ENCODE data around the gene WAPL. TPM values are rescaled to one million over a fixed set of nuclear protein-coding genes. Genes with fewer than 3 reads are reported as not detected.
"Not testable (repeated sequence)": the region's sequence is repeated elsewhere in the genome, so short reads cannot be mapped to it uniquely, and the experiment has no call there.

Gene WAPL
- total RNA-seq, 2 experiments from 2014 or later, result 47.9 to 52.9 TPM

GRCh38 chr10:86536294-86536861 is 14.8 kb upstream of the WAPL start:
- H3K9me3 Mint-ChIP-seq, result peaks cover 2% of the 10 kb centered on the region
- H3K27ac Mint-ChIP-seq, result peak overlapping the region; percentile 87
- peak; percentile 68 for DNase-seq
- ATAC-seq (ENCODE audit: low read depth), result peak; percentile 92
- peak overlapping the region; percentile 69 for H3K4me3 Mint-ChIP-seq
- H3K4me1 Mint-ChIP-seq, result peaks cover 22% of the 10 kb centered on the region
- no peaks in the 10 kb centered on the region for H3K27me3 Mint-ChIP-seq
- POLR2A ChIA-PET, result interaction anchor here (1.0 kb wide), 1 partner anchor 137 kb away, joined by 7 read pairs; no protein-coding TSS in a partner anchor
- H3K36me3 Mint-ChIP-seq, result no peaks in the 10 kb centered on the region

GRCh38 chr10:86535132-86535882 is 13.7 kb upstream of the WAPL start:
- Mint-ChIP-seq H3K27me3 (no peaks in the 10 kb centered on the region), H3K36me3 (no peaks in the 10 kb centered on the region), H3K27ac (no peak overlapping the region), H3K9me3 (peaks cover 2% of the 10 kb centered on the region), H3K4me1 (peaks cover 22% of the 10 kb centered on the region), H3K4me3 (peak overlapping the region; percentile 48)
- POLR2A ChIA-PET, result interaction anchor here (0.5 to 1.3 kb wide), 4 partner anchors 11 to 136 kb away, joined by 3 to 7 read pairs (median 4); no protein-coding TSS in a partner anchor
- DNase-seq (no peak), ATAC-seq (ENCODE audit: low read depth) (no peak)

- Mint-ChIP-seq H3K4me1 (peaks cover 10% of the 10 kb centered on the region), H3K36me3 (no peaks in the 10 kb centered on the region), H3K27ac (no peak overlapping the region), H3K9me3 (no peaks in the 10 kb centered on the region), H3K4me3 (no peak overlapping the region), H3K27me3 (peaks cover 5% of the 10 kb centered on the region)
- no peak for ATAC-seq (ENCODE audit: low read depth)
- no peak for DNase-seq
- POLR2A ChIA-PET, result interaction anchor here (1.3 kb wide), 1 partner anchor 11 kb away, joined by 6 read pairs; the partner anchor contains the start of gene WAPL
Measured at GRCh38 chr10:86533328-86533727, 11.7 kb upstream of the WAPL start.

GRCh38 chr10:86528736-86529135 is 7.1 kb upstream of the WAPL start:
- POLR2A ChIA-PET; H3K9me3 Mint-ChIP-seq; H3K27me3 Mint-ChIP-seq; H3K36me3 Mint-ChIP-seq; H3K4me1 Mint-ChIP-seq; H3K27ac Mint-ChIP-seq; H3K4me3 Mint-ChIP-seq; DNase-seq; ATAC-seq (ENCODE audit: low read depth): not testable (repeated sequence)

GRCh38 chr10:86526606-86527005 is 5.0 kb upstream of the WAPL start:
- peaks cover 5% of the 10 kb centered on the region for H3K27me3 Mint-ChIP-seq
- DNase-seq (no peak), ATAC-seq (ENCODE audit: low read depth) (no peak)
- POLR2A ChIA-PET, result no interaction called here
- H3K36me3 Mint-ChIP-seq, result peaks cover 6% of the 10 kb centered on the region
- no peak overlapping the region for H3K27ac Mint-ChIP-seq
- H3K4me1 Mint-ChIP-seq, result peaks cover 20% of the 10 kb centered on the region
- no peaks in the 10 kb centered on the region for H3K9me3 Mint-ChIP-seq
- H3K4me3 Mint-ChIP-seq, result no peak overlapping the region

- DNase-seq; H3K9me3 Mint-ChIP-seq; H3K4me3 Mint-ChIP-seq; POLR2A ChIA-PET; H3K27me3 Mint-ChIP-seq; H3K36me3 Mint-ChIP-seq; H3K27ac Mint-ChIP-seq; ATAC-seq (ENCODE audit: low read depth): not testable (repeated sequence)
- peaks cover 20% of the 10 kb centered on the region for H3K4me1 Mint-ChIP-seq
Measured at GRCh38 chr10:86525713-86526112, 4.1 kb upstream of the WAPL start.

- Mint-ChIP-seq H3K27ac (no peak overlapping the region), H3K4me3 (no peak overlapping the region), H3K36me3 (peaks cover 12% of the 10 kb centered on the region), H3K9me3 (no peaks in the 10 kb centered on the region), H3K4me1 (peaks cover 26% of the 10 kb centered on the region), H3K27me3 (no peaks in the 10 kb centered on the region)
- POLR2A ChIA-PET, result interaction anchor here (0.9 to 1.4 kb wide), 2 partner anchors 10 to 125 kb away, joined by 3 to 5 read pairs; no protein-coding TSS in a partner anchor
- DNase-seq (no peak), ATAC-seq (ENCODE audit: low read depth) (no peak)
Measured at GRCh38 chr10:86524225-86524962, 2.8 kb upstream of the WAPL start.

GRCh38 chr10:86523348-86523747 is 1.8 kb upstream of the WAPL start:
- Mint-ChIP-seq H3K4me3 (peak overlapping the region; percentile 91), H3K4me1 (peaks cover 32% of the 10 kb centered on the region), H3K27me3 (no peaks in the 10 kb centered on the region), H3K36me3 (peaks cover 16% of the 10 kb centered on the region), H3K9me3 (no peaks in the 10 kb centered on the region), H3K27ac (no peak overlapping the region)
- POLR2A ChIA-PET, result interaction anchor here (1.4 to 5.7 kb wide), 3 partner anchors 11 to 123 kb away, joined by 5 to 36 read pairs (median 6); no protein-coding TSS in a partner anchor
- ATAC-seq (ENCODE audit: low read depth) (no peak), DNase-seq (no peak)

- Mint-ChIP-seq H3K27me3 (no peaks in the 10 kb centered on the region), H3K9me3 (no peaks in the 10 kb centered on the region), H3K27ac (peak overlapping the region; percentile 85), H3K4me3 (peak overlapping the region; percentile 91), H3K4me1 (peaks cover 38% of the 10 kb centered on the region), H3K36me3 (peaks cover 23% of the 10 kb centered on the region)
- DNase-seq (no peak), ATAC-seq (ENCODE audit: low read depth) (no peak)
- POLR2A ChIA-PET, result interaction anchor here (0.7 to 5.7 kb wide), 6 partner anchors 8 to 122 kb away, joined by 3 to 36 read pairs (median 6); no protein-coding TSS in a partner anchor
Measured at GRCh38 chr10:86522510-86522855, 891 bp upstream of the WAPL start.

- H3K4me3 Mint-ChIP-seq, result peak overlapping the region; percentile 93
- H3K36me3 Mint-ChIP-seq, result peaks cover 36% of the 10 kb centered on the region
- peak overlapping the region; percentile 89 for H3K27ac Mint-ChIP-seq
- H3K9me3 Mint-ChIP-seq, result no peaks in the 10 kb centered on the region
- DNase-seq (peak; percentile 57), ATAC-seq (ENCODE audit: low read depth) (peak; percentile 11)
- no peaks in the 10 kb centered on the region for H3K27me3 Mint-ChIP-seq
- POLR2A ChIA-PET, result interaction anchor here (0.6 to 5.7 kb wide), 3 partner anchors 13 to 121 kb away, joined by 3 to 36 read pairs (median 6); no protein-coding TSS in a partner anchor
- H3K4me1 Mint-ChIP-seq, result peaks cover 48% of the 10 kb centered on the region
Measured at GRCh38 chr10:86520871-86521677, 518 bp downstream of the WAPL start.

- Mint-ChIP-seq H3K27me3 (no peaks in the 10 kb centered on the region), H3K27ac (no peak overlapping the region), H3K4me1 (peaks cover 53% of the 10 kb centered on the region), H3K9me3 (no peaks in the 10 kb centered on the region), H3K4me3 (peak overlapping the region; percentile 45), H3K36me3 (peaks cover 49% of the 10 kb centered on the region)
- POLR2A ChIA-PET, result interaction anchor here (5.7 kb wide), 1 partner anchor 118 kb away, joined by 36 read pairs; no protein-coding TSS in a partner anchor
- ATAC-seq (ENCODE audit: low read depth) (no peak), DNase-seq (no peak)
Measured at GRCh38 chr10:86518781-86519180, 2.8 kb downstream of the WAPL start.

GRCh38 chr10:86512137-86512536 is 9.5 kb downstream of the WAPL start:
- H3K9me3 Mint-ChIP-seq, result no peaks in the 10 kb centered on the region
- ATAC-seq (ENCODE audit: low read depth) (no peak), DNase-seq (no peak)
- H3K27ac Mint-ChIP-seq, result no peak overlapping the region
- H3K4me3 Mint-ChIP-seq, result no peak overlapping the region
- POLR2A ChIA-PET, result no interaction called here
- peaks cover 33% of the 10 kb centered on the region for H3K4me1 Mint-ChIP-seq
- no peaks in the 10 kb centered on the region for H3K27me3 Mint-ChIP-seq
- H3K36me3 Mint-ChIP-seq, result peaks cover 38% of the 10 kb centered on the region
